Stomach (tissue), 9 donors: ENCODE results near the gene CD80. TPM values are rescaled to one million over a fixed set of nuclear protein-coding genes. Genes with fewer than 3 reads are reported as not detected.

Experiments used
- DNase-seq, 2 donors: peaks; one replicate each; pipeline versions ENCODE4 v3.0.0 to v3.0.0-alpha.2; 2013 to 2019
- H3K27ac ChIP-seq, 5 donors: fragments of 200-600 bp in 4 of 5; sonication (generic) in 4 of 5; one replicate each; pipeline ENCODE4 v1.5.1; 2013 to 2019; ENCODE audit warnings: mild to moderate bottlenecking in 1 of 5, moderate library complexity in 1 of 5
- H3K27me3 ChIP-seq, 3 donors: fragments of 200-600 bp; sonication (generic); one replicate each; pipeline ENCODE4 v1.5.1; 2017 to 2019; ENCODE audit warnings: mixed run types in 1 of 3
- H3K36me3 ChIP-seq, 4 donors: fragments of 200-600 bp; sonication (generic); 1 replicate in 3 of 4; 2 replicates in 1 of 4; pipeline ENCODE4 v1.5.1; 2016 to 2019
- H3K4me1 ChIP-seq, 4 donors: fragments of 200-600 bp; sonication (generic); one replicate each; pipeline ENCODE4 v1.5.1; 2016 to 2019
- H3K4me3 ChIP-seq, 4 donors: fragments of 200-600 bp; sonication (generic) in 3 of 4; one replicate each; pipeline ENCODE4 v1.5.1; 2016 to 2019; ENCODE audit warnings: mild to moderate bottlenecking in 1 of 4
- H3K9me3 ChIP-seq, 4 donors: fragments of 200-600 bp; sonication (generic); one replicate each; pipeline ENCODE4 v1.5.1; 2016 to 2019
- EP300 ChIP-seq: sonication (generic); formaldehyde crosslinking; IDR thresholded peaks from one replicate; pipeline ENCODE4 v1.6.1; 2017; ENCODE audit warnings: antibody characterized with exemption
- POLR2A ChIP-seq, 4 donors: fragments of 450-650 bp; IDR thresholded peaks; one replicate each; pipeline ENCODE4 v1.6.1; 2016; ENCODE audit warnings: antibody characterized with exemption in 4 of 4, control low read depth in 2 of 4, mild to moderate bottlenecking in 1 of 4, moderate library complexity in 1 of 4
- POLR2AphosphoS5 ChIP-seq, 3 donors: sonication (generic); formaldehyde crosslinking; IDR thresholded peaks; one replicate each; pipeline ENCODE4 v1.6.1; 2016; ENCODE audit warnings: antibody characterized with exemption in 3 of 3
- WGBS, 5 donors: extraction: QIAGEN DNeasy Blood & Tissue Kit in 3 of 5; methylation state at CpG; one replicate each; pipeline versions ENCODE4 v1.1.5 to v1.1.7; 2013 to 2018; 5-methylcytosine and 5-hydroxymethylcytosine counted together
- intact Hi-C: fragments of 100-400 bp; cut with DNase I; formaldehyde crosslinking; loops from one replicate; pipeline ENCODE4 v1.15.1; 2023; ENCODE audit warnings: low total_unique reads
- polyA plus RNA-seq, 3 donors: library from polyadenylated mRNA; stranded (reverse); fragments of 200-250 nt; gene quantifications; one replicate each; pipeline ENCODE4 v1.2.3, GENCODE V29; 2013
- total RNA-seq, 5 donors: library from RNA; depleted of rRNA; stranded (reverse); fragments of >200 nt; gene quantifications; one replicate each; pipeline versions ENCODE4 v1.1.0 to v1.2.3, GENCODE V29; 2014 to 2016
- TF ChIP-seq, protein P1 (sequence below), 7 experiments: fragments of 450-650 bp in 4 of 7; fragments of 200-600 bp in 3 of 7; sonication (generic) in 3 of 7; IDR thresholded peaks; one replicate each; pipeline ENCODE4 v1.5.1; 2016 to 2019; ENCODE audit warnings: antibody characterized with exemption in 7 of 7, control low read depth in 2 of 7, mild to moderate bottlenecking in 1 of 7
- donor health status: healthy with polysubstance abuse.
- donor health status: Bipolar disorder and iron deficiency.
- donor health status: healthy.

The CD80 gene
- total and polyA plus RNA-seq, 8 donors = 0.14 to 9.9 (median 0.40) TPM; not detected in 2

DNA sequence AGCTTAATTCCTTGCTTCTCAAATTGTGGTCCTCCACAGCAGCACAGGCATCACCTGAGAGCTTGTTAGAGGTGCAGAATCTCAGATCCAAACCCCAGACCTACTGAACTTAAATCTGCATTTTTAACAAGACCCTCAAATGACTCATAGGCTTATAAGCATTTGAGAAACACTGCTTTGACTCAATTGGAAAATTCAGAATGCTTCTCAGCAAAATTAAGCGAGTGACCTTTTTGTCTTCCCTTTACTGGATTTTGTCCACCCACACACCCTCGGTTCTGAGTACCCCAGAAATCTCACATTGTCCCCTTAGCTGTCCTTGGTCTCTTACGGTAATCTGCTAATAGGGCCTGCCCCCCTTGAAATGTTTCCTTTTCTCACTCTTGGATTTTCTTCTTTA is 17.9 kb downstream of the CD80 start:
- H3K4me1 ChIP-seq = no peaks in the 10 kb centered on the region
- TF ChIP-seq, protein P1, sequence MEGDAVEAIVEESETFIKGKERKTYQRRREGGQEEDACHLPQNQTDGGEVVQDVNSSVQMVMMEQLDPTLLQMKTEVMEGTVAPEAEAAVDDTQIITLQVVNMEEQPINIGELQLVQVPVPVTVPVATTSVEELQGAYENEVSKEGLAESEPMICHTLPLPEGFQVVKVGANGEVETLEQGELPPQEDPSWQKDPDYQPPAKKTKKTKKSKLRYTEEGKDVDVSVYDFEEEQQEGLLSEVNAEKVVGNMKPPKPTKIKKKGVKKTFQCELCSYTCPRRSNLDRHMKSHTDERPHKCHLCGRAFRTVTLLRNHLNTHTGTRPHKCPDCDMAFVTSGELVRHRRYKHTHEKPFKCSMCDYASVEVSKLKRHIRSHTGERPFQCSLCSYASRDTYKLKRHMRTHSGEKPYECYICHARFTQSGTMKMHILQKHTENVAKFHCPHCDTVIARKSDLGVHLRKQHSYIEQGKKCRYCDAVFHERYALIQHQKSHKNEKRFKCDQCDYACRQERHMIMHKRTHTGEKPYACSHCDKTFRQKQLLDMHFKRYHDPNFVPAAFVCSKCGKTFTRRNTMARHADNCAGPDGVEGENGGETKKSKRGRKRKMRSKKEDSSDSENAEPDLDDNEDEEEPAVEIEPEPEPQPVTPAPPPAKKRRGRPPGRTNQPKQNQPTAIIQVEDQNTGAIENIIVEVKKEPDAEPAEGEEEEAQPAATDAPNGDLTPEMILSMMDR (IDR thresholded peaks at IDR 0.05) = no peak
- TF ChIP-seq POLR2A (IDR thresholded peaks at IDR 0.05) = no peak
- TF ChIP-seq EP300 = no peak
- no peak for TF ChIP-seq POLR2AphosphoS5 (IDR thresholded peaks at IDR 0.05)
- no peak overlapping the region for H3K27ac ChIP-seq
- no peak for DNase-seq
- H3K4me3 ChIP-seq = no peak overlapping the region
- WGBS, 5 donors = 70 to 80% (median 77%) methylated on average over 3 of the region's 3 CpGs
- no peaks in the 10 kb centered on the region for H3K9me3 ChIP-seq
- intact Hi-C loops = no loop called here
- H3K36me3 ChIP-seq = no peaks in the 10 kb centered on the region
- no peaks in the 10 kb centered on the region for H3K27me3 ChIP-seq

DNA sequence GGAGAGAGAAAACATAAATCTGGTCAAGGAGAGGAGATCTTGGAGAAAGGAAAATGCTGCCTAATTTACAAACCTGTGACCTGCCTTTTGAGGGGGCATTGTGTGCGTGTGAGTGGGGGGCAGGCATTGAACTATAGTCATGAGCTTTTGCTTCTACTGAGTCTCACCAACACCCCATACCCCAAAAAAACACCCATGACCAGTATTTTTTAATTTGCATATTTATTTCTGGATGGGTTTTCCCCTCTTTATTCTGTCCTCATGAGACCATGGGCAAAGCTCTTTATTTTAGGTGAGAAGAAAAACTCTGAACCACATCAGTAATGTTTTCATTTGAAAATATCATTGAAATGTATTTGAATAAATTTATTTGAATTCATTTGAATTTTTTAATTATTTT is 20.6 kb downstream of the CD80 start:
- no peaks in the 10 kb centered on the region for H3K27me3 ChIP-seq
- DNase-seq = no peak
- H3K4me1 ChIP-seq = no peaks in the 10 kb centered on the region
- intact Hi-C loops = no loop called here
- H3K27ac ChIP-seq = no peak overlapping the region
- WGBS, 5 donors = 84 to 100% (median 90%) methylated on average over 1 of the region's 1 CpG
- no peaks in the 10 kb centered on the region for H3K36me3 ChIP-seq
- H3K9me3 ChIP-seq = no peaks in the 10 kb centered on the region
- H3K4me3 ChIP-seq = no peak overlapping the region
- TF ChIP-seq, protein P1 (IDR thresholded peaks at IDR 0.05) = no peak
- no peak for TF ChIP-seq POLR2A (IDR thresholded peaks at IDR 0.05)
- TF ChIP-seq POLR2AphosphoS5 (IDR thresholded peaks at IDR 0.05) = no peak
- no peak for TF ChIP-seq EP300

DNA sequence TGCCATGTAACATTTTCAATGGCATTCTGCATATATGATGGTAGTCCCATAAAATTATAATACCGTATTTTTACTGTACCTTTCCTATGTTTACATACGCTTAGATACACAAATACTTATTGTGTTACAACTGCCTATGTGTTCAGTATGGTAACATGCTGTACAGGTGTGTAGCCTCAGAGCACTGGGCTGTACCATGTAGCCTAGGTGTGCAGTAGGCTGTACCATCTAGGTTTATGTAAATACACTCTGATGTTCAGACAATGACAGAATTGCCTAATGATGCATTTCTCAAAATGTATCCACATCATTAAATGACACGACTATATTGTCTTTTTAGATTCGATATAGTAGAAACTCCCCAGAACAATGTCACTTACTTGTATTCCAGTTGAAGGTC is 22.7 kb downstream of the CD80 start:
- no peak for DNase-seq
- H3K27me3 ChIP-seq = no peaks in the 10 kb centered on the region
- intact Hi-C loops = no loop called here
- no peaks in the 10 kb centered on the region for H3K9me3 ChIP-seq
- no peak overlapping the region for H3K27ac ChIP-seq
- WGBS, 5 donors = 85 to 97% (median 90%) methylated on average over 4 of the region's 4 CpGs
- no peak overlapping the region for H3K4me3 ChIP-seq
- H3K36me3 ChIP-seq = no peaks in the 10 kb centered on the region
- no peaks in the 10 kb centered on the region for H3K4me1 ChIP-seq
- TF ChIP-seq, protein P1 (IDR thresholded peaks at IDR 0.05) = no peak
- TF ChIP-seq POLR2A (IDR thresholded peaks at IDR 0.05) (no peak), EP300 (no peak), POLR2AphosphoS5 (IDR thresholded peaks at IDR 0.05) (no peak)

DNA sequence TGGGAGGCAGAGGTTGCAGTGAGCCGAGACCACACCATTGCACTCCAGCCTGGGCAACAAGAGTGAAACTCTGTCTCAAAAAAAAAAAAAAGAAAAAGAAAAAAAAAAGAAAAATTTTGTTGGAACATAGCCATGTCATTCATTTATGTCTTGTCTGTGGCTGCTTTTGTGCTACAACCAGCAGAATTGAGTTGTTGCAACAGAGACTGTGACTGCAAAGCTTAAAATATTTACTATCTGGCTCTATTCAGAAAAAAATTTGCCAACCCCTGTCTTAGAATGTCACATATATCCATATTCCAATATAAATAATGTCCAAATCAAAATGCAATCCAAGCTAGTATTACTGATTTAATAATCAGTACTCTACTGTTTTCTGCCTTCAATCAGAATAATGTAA is 25.1 kb downstream of the CD80 start:
- no peaks in the 10 kb centered on the region for H3K4me1 ChIP-seq
- intact Hi-C loops = no loop called here
- no peaks in the 10 kb centered on the region for H3K36me3 ChIP-seq
- DNase-seq = no peak
- no peak for TF ChIP-seq POLR2A (IDR thresholded peaks at IDR 0.05)
- no peak for TF ChIP-seq EP300
- TF ChIP-seq POLR2AphosphoS5 (IDR thresholded peaks at IDR 0.05) = no peak
- TF ChIP-seq, protein P1 (IDR thresholded peaks at IDR 0.05) = no peak
- H3K9me3 ChIP-seq = no peaks in the 10 kb centered on the region
- WGBS, 5 donors = 85 to 100% (median 89%) methylated on average over 1 of the region's 1 CpG
- no peak overlapping the region for H3K27ac ChIP-seq
- H3K27me3 ChIP-seq = no peaks in the 10 kb centered on the region
- H3K4me3 ChIP-seq = no peak overlapping the region
